ENCODE measurements around the gene TLL2.

GRCh38 chr10:96413151-96413787, 100.5 kb downstream of the TLL2 start:
- TF ChIP-seq CTCF (conservative IDR thresholded peaks at IDR 0.05 in 1 of 2, IDR thresholded peaks at IDR 0.05 in 1 of 2; ENCODE audit: extremely low read depth in 1 of 2, insufficient read depth in 1 of 2, low read depth in 1 of 2, low read length in 2 of 2) (no peak), EZH2 (IDR thresholded peaks at IDR 0.05; ENCODE audit: borderline replicate concordance, low read length) (no peak)

Measured in mammary epithelial cell (primary cell).